GM12878 (cell line): ENCODE results near the gene ZNF234. TPM values are rescaled to one million over a fixed set of nuclear protein-coding genes. Genes with fewer than 3 reads are reported as not detected.

ENCODE experiments used
- CHD1 ChIP-seq: IDR thresholded peaks from 2 replicates; pipeline ENCODE4 v1.6.1; 2012; ENCODE audit warnings: low read depth, low read length, improper control_type of control experiment
- MTA3 ChIP-seq: IDR thresholded peaks from 2 replicates; pipeline ENCODE4 v1.6.1; 2012; ENCODE audit warnings: low read length, inconsistent platforms, borderline replicate concordance
- NFYA ChIP-seq: IDR thresholded peaks from 2 replicates; pipeline ENCODE4 v1.6.1; 2011; ENCODE audit warnings: low read depth, mild to moderate bottlenecking, low read length, improper control_type of control experiment, borderline replicate concordance
- NR2C2 ChIP-seq: IDR thresholded peaks from 2 replicates; pipeline ENCODE4 v1.6.1; 2011; ENCODE audit warnings: borderline replicate concordance, low read depth; ENCODE audit not compliant: control insufficient read depth, insufficient read length
- SRF ChIP-seq, 2 experiments: IDR thresholded peaks; 2 replicates each; pipeline ENCODE4 v1.6.1; 2011; ENCODE audit warnings: low read depth in 2 of 2, low read length in 2 of 2, mild to moderate bottlenecking in 1 of 2, moderate library complexity in 1 of 2
- STAT1 ChIP-seq: fragments of 450-650 bp; conservative IDR thresholded peaks from 2 replicates; pipeline ENCODE4 v1.6.1; 2014; ENCODE audit warnings: antibody characterized with exemption, mild to moderate bottlenecking
- SUPT20H ChIP-seq: IDR thresholded peaks from 2 replicates; pipeline ENCODE4 v1.6.1; 2011; ENCODE audit warnings: low read depth, mild to moderate bottlenecking, low read length, moderate library complexity, borderline replicate concordance; ENCODE audit not compliant: control insufficient read depth
- TARDBP ChIP-seq: IDR thresholded peaks from 2 replicates; pipeline ENCODE4 v1.6.1; 2016; ENCODE audit warnings: borderline replicate concordance
- ZBTB33 ChIP-seq: fragments of 450-650 bp; IDR thresholded peaks from 2 replicates; pipeline ENCODE4 v1.6.1; 2017; ENCODE audit warnings: mild to moderate bottlenecking
- ZNF592 ChIP-seq: fragments of 450-650 bp; IDR thresholded peaks from 2 replicates; pipeline ENCODE4 v1.6.1; 2017; ENCODE audit warnings: mild to moderate bottlenecking, moderate library complexity
- polyA plus RNA-seq, 11 experiments: library from polyadenylated mRNA; depleted of rRNA in 4 of 11; unstranded in 6 of 11; stranded (reverse) in 5 of 11; fragments of >200 nt; fragmentation: Nextera tagmentation in 4 of 11; fragmentation: Illumina TruSeq in 1 of 11; extraction: Ambion mirVana in 4 of 11; extraction: Trizol in 1 of 11; gene quantifications; 1 replicate in 1 of 11; 2 replicates in 10 of 11; pipeline versions ENCODE4 v1.2.1 to v1.2.3, GENCODE V29; 2011 to 2016; ENCODE audit warnings: inconsistent platforms in 2 of 11, missing spikeins in 2 of 11, low read depth in 1 of 11
- total RNA-seq, 4 experiments: library from RNA; depleted of rRNA in 3 of 4; stranded (reverse); fragments of >200 nt in 3 of 4; fragmentation: Illumina TruSeq in 1 of 4; extraction: Trizol in 1 of 4; gene quantifications; 2 replicates each; pipeline versions ENCODE4 v1.2.1 to v1.2.3, GENCODE V29; 2013 to 2021
- TF ChIP-seq, protein P1 (sequence below): fragments of 450-650 bp; IDR thresholded peaks from 2 replicates; pipeline ENCODE4 v1.6.1; 2017; ENCODE audit warnings: antibody characterized with exemption, mild to moderate bottlenecking, moderate library complexity
- TF ChIP-seq, protein P2 (sequence below): IDR thresholded peaks from 2 replicates; pipeline ENCODE4 v1.6.1; 2011; ENCODE audit warnings: borderline replicate concordance, low read depth, mild to moderate bottlenecking, moderate library complexity, low read length; ENCODE audit not compliant: insufficient read depth, poor library complexity, severe bottlenecking
- TF ChIP-seq, protein P3 (sequence below): fragments of 450-650 bp; IDR thresholded peaks from 2 replicates; pipeline ENCODE4 v1.6.1; 2017; ENCODE audit warnings: mild to moderate bottlenecking, moderate library complexity

The ZNF234 gene
- total and polyA plus RNA-seq, 10 of the 15 experiments (the other 5 are each of a cell fraction or from before 2014, with no cell fraction given), result 2.7 to 10.5 (median 5.2) TPM

DNA sequence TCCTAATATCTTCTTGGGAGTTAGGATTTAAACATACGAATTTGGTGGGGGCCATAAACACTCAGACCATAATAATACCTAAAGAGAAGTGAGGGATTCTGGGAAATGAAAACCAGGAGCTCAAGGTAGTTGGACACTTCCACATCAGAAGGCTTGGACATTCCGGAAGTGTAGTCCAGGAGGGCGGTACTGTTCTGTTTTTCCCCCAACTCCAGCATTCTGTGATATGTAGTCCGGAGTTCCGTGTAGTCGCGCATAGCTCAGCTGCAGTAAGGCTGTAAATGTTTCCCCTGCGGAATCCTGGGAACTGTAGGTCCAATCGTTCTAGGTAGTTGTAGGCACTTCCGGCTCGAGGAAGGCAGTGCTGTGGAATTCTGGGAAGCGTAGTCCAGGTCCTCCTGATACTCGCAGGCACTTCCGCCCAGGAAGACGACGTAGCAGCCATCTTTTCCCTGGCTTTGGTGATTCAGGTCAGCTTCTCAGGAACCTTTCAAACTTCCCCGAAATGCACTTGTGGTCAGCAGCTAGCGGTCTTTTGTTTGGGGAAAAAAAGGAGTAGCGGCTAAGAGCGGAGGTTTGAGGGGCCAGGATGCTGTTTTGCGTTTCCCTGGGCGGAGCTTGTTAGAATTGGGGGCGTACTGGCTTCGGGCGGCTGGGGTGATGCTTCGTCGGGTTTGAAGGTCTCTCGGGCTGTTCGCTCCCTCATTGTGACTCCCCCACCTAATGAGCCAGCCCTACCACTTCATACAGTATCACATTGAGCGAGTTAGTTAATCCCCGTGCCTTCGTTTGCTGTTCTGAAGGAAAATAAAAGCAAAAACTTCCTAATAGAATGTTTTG lies 23.5 kb downstream of the ZNF234 start, which contains the start of gene ZNF226 (continued):
- TF ChIP-seq ZBTB33 (no peak), NFYA (no peak), NR2C2 (no peak), SUPT20H (no peak), MTA3 (no peak; the same call in 1 of the 2 replicates), SRF (IDR thresholded peaks at IDR 0.05; ENCODE audit: low read depth in 2 of 2, low read length in 2 of 2) (no peak), ZNF592 (no peak), TARDBP (no peak; the same call in 1 of the 2 replicates), CHD1 (no peak), STAT1 (no peak)
- TF ChIP-seq, protein P1, sequence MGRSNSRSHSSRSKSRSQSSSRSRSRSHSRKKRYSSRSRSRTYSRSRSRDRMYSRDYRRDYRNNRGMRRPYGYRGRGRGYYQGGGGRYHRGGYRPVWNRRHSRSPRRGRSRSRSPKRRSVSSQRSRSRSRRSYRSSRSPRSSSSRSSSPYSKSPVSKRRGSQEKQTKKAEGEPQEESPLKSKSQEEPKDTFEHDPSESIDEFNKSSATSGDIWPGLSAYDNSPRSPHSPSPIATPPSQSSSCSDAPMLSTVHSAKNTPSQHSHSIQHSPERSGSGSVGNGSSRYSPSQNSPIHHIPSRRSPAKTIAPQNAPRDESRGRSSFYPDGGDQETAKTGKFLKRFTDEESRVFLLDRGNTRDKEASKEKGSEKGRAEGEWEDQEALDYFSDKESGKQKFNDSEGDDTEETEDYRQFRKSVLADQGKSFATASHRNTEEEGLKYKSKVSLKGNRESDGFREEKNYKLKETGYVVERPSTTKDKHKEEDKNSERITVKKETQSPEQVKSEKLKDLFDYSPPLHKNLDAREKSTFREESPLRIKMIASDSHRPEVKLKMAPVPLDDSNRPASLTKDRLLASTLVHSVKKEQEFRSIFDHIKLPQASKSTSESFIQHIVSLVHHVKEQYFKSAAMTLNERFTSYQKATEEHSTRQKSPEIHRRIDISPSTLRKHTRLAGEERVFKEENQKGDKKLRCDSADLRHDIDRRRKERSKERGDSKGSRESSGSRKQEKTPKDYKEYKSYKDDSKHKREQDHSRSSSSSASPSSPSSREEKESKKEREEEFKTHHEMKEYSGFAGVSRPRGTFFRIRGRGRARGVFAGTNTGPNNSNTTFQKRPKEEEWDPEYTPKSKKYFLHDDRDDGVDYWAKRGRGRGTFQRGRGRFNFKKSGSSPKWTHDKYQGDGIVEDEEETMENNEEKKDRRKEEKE, result no peak
- TF ChIP-seq, protein P2, sequence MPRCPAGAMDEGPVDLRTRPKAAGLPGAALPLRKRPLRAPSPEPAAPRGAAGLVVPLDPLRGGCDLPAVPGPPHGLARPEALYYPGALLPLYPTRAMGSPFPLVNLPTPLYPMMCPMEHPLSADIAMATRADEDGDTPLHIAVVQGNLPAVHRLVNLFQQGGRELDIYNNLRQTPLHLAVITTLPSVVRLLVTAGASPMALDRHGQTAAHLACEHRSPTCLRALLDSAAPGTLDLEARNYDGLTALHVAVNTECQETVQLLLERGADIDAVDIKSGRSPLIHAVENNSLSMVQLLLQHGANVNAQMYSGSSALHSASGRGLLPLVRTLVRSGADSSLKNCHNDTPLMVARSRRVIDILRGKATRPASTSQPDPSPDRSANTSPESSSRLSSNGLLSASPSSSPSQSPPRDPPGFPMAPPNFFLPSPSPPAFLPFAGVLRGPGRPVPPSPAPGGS, result no peak
- TF ChIP-seq, protein P3, sequence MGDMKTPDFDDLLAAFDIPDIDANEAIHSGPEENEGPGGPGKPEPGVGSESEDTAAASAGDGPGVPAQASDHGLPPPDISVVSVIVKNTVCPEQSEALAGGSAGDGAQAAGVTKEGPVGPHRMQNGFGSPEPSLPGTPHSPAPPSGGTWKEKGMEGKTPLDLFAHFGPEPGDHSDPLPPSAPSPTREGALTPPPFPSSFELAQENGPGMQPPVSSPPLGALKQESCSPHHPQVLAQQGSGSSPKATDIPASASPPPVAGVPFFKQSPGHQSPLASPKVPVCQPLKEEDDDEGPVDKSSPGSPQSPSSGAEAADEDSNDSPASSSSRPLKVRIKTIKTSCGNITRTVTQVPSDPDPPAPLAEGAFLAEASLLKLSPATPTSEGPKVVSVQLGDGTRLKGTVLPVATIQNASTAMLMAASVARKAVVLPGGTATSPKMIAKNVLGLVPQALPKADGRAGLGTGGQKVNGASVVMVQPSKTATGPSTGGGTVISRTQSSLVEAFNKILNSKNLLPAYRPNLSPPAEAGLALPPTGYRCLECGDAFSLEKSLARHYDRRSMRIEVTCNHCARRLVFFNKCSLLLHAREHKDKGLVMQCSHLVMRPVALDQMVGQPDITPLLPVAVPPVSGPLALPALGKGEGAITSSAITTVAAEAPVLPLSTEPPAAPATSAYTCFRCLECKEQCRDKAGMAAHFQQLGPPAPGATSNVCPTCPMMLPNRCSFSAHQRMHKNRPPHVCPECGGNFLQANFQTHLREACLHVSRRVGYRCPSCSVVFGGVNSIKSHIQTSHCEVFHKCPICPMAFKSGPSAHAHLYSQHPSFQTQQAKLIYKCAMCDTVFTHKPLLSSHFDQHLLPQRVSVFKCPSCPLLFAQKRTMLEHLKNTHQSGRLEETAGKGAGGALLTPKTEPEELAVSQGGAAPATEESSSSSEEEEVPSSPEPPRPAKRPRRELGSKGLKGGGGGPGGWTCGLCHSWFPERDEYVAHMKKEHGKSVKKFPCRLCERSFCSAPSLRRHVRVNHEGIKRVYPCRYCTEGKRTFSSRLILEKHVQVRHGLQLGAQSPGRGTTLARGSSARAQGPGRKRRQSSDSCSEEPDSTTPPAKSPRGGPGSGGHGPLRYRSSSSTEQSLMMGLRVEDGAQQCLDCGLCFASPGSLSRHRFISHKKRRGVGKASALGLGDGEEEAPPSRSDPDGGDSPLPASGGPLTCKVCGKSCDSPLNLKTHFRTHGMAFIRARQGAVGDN, result peak; percentile 20
